Osteoblast (primary cell): ENCODE measurements around the gene IFFO2. TPM values are rescaled to one million over a fixed set of nuclear protein-coding genes. Genes with fewer than 3 reads are reported as not detected.

ENCODE experiments used
- DNase-seq: peaks from one replicate; pipeline ENCODE4 v3.0.0; 2011; ENCODE audit warnings: low spot score, mixed read lengths; ENCODE audit not compliant: insufficient read length; ENCODE audit errors: missing footprints
- H2AFZ ChIP-seq: 2 replicates; pipeline ENCODE4 v1.6.0; 2011; ENCODE audit warnings: mild to moderate bottlenecking, low read length
- H3K27ac ChIP-seq: 2 replicates; pipeline ENCODE4 v1.5.1; 2011; ENCODE audit warnings: mild to moderate bottlenecking, low read depth, low read length, moderate library complexity
- H3K27me3 ChIP-seq: 2 replicates; pipeline ENCODE4 v1.6.0; 2012; ENCODE audit warnings: mild to moderate bottlenecking, control low read depth, inconsistent platforms, low read length, moderate library complexity; ENCODE audit not compliant: insufficient read depth
- H3K36me3 ChIP-seq: 2 replicates; pipeline ENCODE4 v1.5.1; 2011; ENCODE audit warnings: mild to moderate bottlenecking, low read length, control low read depth, moderate library complexity; ENCODE audit not compliant: insufficient read depth
- H3K4me1 ChIP-seq: 2 replicates; pipeline ENCODE4 v1.5.1; 2011; ENCODE audit warnings: mild to moderate bottlenecking, low read length, control low read depth, moderate library complexity; ENCODE audit not compliant: insufficient read depth
- H3K4me2 ChIP-seq: 2 replicates; pipeline ENCODE4 v1.6.0; 2011; ENCODE audit warnings: mild to moderate bottlenecking, low read length; ENCODE audit not compliant: insufficient read depth
- H3K4me3 ChIP-seq: fragments of 200-600 bp; sonication (generic); 3 replicates; pipeline ENCODE4 v1.5.1; 2012; ENCODE audit warnings: mild to moderate bottlenecking, low read length, inconsistent platforms; ENCODE audit not compliant: insufficient read depth
- H3K79me2 ChIP-seq: 2 replicates; pipeline ENCODE4 v1.6.0; 2012; ENCODE audit warnings: mild to moderate bottlenecking, low read length, control low read depth, inconsistent platforms; ENCODE audit not compliant: insufficient read depth
- H3K9me3 ChIP-seq: 2 replicates; pipeline ENCODE4 v1.5.1; 2011; ENCODE audit warnings: low read depth, low read length, control low read depth
- H4K20me1 ChIP-seq: 2 replicates; pipeline ENCODE4 v1.6.0; 2012; ENCODE audit warnings: mild to moderate bottlenecking, low read length, control low read depth; ENCODE audit not compliant: insufficient read depth
- total RNA-seq: library from RNA; depleted of rRNA; stranded (reverse); fragments of >200 nt; gene quantifications from 2 replicates; pipeline ENCODE4 v1.2.3, GENCODE V29; 2012
- TF ChIP-seq, protein P1 (sequence below): IDR thresholded peaks from 2 replicates; pipeline ENCODE4 v1.5.1; 2011; ENCODE audit warnings: mild to moderate bottlenecking, low read depth, low read length, moderate library complexity; ENCODE audit errors: extremely low read depth

Gene IFFO2
- total RNA-seq, 1 donor = 10.9 TPM

DNA sequence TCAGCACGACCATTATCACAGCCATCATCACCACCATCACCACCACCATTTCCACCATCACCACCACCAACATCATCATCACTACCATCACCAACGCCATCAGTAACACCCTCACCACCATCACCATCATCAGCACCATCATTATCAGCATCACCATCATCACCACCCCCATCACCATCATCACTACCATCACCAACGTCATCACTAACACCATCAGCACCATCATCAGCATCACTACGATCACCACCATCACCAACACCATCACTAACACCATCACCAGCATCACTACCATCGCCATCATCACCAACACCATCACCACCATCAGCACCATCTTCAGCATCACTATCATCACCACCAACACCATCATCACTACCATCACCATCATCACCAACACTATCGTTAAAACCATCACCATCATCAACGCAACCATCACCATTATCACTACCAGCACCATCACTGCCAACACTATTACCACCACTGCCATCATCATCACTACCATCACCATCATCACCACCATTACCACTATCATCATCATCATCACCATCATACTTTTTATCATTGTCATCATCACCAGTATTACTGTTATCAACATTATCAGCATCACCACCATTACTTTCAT, 98.3 kb downstream of the IFFO2 start:
- Histone ChIP-seq H3K27ac (no peak overlapping the region), H4K20me1 (no peaks in the 10 kb centered on the region), H3K27me3 (no peaks in the 10 kb centered on the region), H3K4me2 (no peak overlapping the region), H3K79me2 (no peaks in the 10 kb centered on the region), H3K9me3 (no peaks in the 10 kb centered on the region), H3K36me3 (no peaks in the 10 kb centered on the region), H3K4me3 (no peak overlapping the region), H3K4me1 (no peaks in the 10 kb centered on the region), H2AFZ (no peak overlapping the region)
- peak; percentile 23 for DNase-seq
- TF ChIP-seq, protein P1, sequence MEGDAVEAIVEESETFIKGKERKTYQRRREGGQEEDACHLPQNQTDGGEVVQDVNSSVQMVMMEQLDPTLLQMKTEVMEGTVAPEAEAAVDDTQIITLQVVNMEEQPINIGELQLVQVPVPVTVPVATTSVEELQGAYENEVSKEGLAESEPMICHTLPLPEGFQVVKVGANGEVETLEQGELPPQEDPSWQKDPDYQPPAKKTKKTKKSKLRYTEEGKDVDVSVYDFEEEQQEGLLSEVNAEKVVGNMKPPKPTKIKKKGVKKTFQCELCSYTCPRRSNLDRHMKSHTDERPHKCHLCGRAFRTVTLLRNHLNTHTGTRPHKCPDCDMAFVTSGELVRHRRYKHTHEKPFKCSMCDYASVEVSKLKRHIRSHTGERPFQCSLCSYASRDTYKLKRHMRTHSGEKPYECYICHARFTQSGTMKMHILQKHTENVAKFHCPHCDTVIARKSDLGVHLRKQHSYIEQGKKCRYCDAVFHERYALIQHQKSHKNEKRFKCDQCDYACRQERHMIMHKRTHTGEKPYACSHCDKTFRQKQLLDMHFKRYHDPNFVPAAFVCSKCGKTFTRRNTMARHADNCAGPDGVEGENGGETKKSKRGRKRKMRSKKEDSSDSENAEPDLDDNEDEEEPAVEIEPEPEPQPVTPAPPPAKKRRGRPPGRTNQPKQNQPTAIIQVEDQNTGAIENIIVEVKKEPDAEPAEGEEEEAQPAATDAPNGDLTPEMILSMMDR = no peak

DNA sequence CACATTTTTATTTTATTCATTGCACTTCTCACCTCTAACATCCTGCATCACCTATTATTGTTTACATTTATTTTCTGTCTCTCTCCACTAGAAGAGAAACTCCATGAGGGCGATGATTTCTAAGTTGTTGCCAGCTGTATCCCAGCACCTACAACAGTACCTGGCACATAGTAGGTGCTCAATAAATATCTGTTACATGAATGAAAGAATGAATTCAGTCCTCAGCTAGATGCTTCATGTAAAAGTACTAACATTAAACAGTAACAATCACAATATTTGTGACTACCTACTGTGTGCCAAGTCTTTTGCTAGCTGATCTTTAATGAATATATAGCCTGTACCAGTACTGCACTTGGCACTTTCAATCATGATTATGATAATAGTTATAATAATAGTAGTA, 100.0 kb downstream of the IFFO2 start:
- Histone ChIP-seq H3K4me2 (no peak overlapping the region), H3K79me2 (no peaks in the 10 kb centered on the region), H2AFZ (no peak overlapping the region), H3K27ac (no peak overlapping the region), H3K4me1 (no peaks in the 10 kb centered on the region), H3K4me3 (no peak overlapping the region), H3K27me3 (peaks cover 4% of the 10 kb centered on the region), H4K20me1 (no peaks in the 10 kb centered on the region), H3K9me3 (no peaks in the 10 kb centered on the region), H3K36me3 (no peaks in the 10 kb centered on the region)
- DNase-seq = peak; percentile 35
- TF ChIP-seq, protein P1 = no peak

DNA sequence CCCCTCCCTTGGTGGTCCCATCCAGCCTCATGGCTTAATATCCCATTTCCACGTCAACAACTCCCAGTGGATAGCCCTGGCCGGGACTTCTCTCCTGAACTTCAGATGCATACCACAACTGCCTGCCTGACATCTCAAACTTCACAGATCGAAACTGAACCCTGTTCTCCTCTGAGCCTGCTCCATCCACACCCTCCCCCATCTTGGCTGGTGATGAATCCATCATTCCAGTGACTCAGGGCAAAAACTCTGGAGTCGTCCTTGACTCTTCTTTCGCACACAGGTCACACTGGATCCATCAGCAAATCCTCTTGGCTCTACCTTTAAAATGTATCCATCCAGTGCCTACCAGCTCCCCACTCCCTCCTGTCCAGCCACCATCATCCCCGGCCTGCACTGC, 100.9 kb downstream of the IFFO2 start:
- TF ChIP-seq, protein P1 = no peak
- no peaks in the 10 kb centered on the region for H4K20me1 ChIP-seq
- H2AFZ ChIP-seq = no peak overlapping the region
- no peak overlapping the region for H3K4me3 ChIP-seq
- H3K4me2 ChIP-seq = no peak overlapping the region
- H3K79me2 ChIP-seq = no peaks in the 10 kb centered on the region
- no peak overlapping the region for H3K27ac ChIP-seq
- H3K4me1 ChIP-seq = no peaks in the 10 kb centered on the region
- H3K9me3 ChIP-seq = no peaks in the 10 kb centered on the region
- no peaks in the 10 kb centered on the region for H3K36me3 ChIP-seq
- DNase-seq = peak; percentile 79
- H3K27me3 ChIP-seq = peaks cover 4% of the 10 kb centered on the region

DNA sequence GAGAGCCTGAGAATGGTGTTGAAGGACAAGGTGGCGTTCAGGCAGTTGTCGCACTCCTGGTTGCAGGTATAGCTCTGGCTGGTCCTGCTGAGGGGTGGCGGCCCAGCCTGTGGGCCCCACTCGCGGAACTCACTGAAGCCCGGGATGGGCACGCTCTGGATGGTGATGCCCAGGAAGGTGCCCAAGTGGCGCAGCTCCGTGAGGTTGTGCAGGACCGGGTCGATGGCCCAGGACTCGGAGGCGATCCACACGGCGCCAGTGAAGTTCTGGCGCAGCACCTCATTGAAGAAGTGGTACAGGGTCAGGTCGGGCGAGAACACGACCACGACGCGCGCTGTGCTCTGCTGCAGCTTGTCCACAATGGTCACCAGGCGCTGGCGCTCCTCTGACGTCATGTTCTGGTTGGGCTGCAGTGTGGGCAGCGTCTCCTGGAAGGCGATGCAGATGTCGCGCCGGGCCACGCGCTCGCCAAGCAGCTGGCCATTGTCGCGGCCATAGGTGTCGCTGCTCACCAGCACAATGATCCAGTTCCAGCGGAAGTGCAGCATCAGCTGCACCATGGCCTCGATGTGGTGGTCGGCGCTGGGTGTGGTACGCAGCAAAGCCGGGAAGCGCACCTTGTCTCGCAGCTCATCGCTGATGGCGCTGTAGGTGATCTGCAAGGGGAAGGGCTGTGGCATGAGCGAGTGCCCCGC, 102.0 kb downstream of the IFFO2 start:
- H3K36me3 ChIP-seq = no peaks in the 10 kb centered on the region
- no peaks in the 10 kb centered on the region for H3K4me1 ChIP-seq

More for the DNA sequence above, 102.0 kb downstream of the IFFO2 start:
- Histone ChIP-seq H4K20me1 (no peaks in the 10 kb centered on the region), H3K4me2 (no peak overlapping the region), H2AFZ (no peak overlapping the region), H3K4me3 (no peak overlapping the region), H3K79me2 (no peaks in the 10 kb centered on the region), H3K27ac (no peak overlapping the region), H3K9me3 (no peaks in the 10 kb centered on the region), H3K27me3 (peaks cover 4% of the 10 kb centered on the region)
- DNase-seq = peak; percentile 9
- TF ChIP-seq, protein P1 = no peak
